PC-3 (cell line): ENCODE data around the gene MAGI2. TPM values are rescaled to one million over a fixed set of nuclear protein-coding genes. Genes with fewer than 3 reads are reported as not detected.

Experiments
- ATAC-seq: fragments of 200-7000 bp; cut with Tn5 transposase; 2 replicates; pipeline ENCODE4 v1.9.1; 2020; ENCODE audit warnings: mild to moderate bottlenecking, moderate library complexity
- BruUV-seq: library from RNA; stranded (reverse); fragments of 400-500 nt; replicated peaks from 2 replicates; lab custom pipeline; 2021; lab: Mats Ljungman, UMichigan
- CTCF ChIA-PET: fragments of 300-600 bp; sonication (Branson Sonifier 250); formaldehyde crosslinking; loops from one replicate; lab custom pipeline; 2022; ENCODE audit warnings: antibody characterized with exemption; lab: Charles Lee
- POLR2A ChIA-PET: fragments of 300-600 bp; sonication (Branson Sonifier 250); formaldehyde crosslinking; loops from one replicate; lab custom pipeline; 2022; ENCODE audit warnings: antibody characterized with exemption; ENCODE audit not compliant: unreplicated experiment; lab: Charles Lee
- DNase-seq: peaks from one replicate; pipeline ENCODE4 v3.0.0-alpha.2; 2015
- H2AFZ ChIP-seq: fragments of 300-600 bp; sonication (generic); 2 replicates; pipeline ENCODE4 v1.6.0; 2016; ENCODE audit warnings: antibody characterized with exemption, low read length
- H3F3A ChIP-seq: fragments of 300-600 bp; sonication (generic); one replicate; pipeline ENCODE4 v1.6.0; 2017; ENCODE audit warnings: antibody characterized with exemption, low read length, control low read depth, mild to moderate bottlenecking; ENCODE audit not compliant: unreplicated experiment
- H3K27ac ChIP-seq: fragments of 300-600 bp; sonication (generic); 2 replicates; pipeline ENCODE4 v1.5.1; 2016; ENCODE audit warnings: mild to moderate bottlenecking, low read length
- H3K27me3 ChIP-seq: fragments of 300-600 bp; sonication (generic); 2 replicates; pipeline ENCODE4 v1.6.1; 2016; ENCODE audit warnings: low read length, mixed read lengths
- H3K36me3 ChIP-seq: fragments of 300-600 bp; sonication (generic); 2 replicates; pipeline ENCODE4 v1.6.1; 2016; ENCODE audit warnings: low read depth, mixed run types, low read length, mixed read lengths
- H3K4me1 ChIP-seq: fragments of 300-600 bp; sonication (generic); 2 replicates; pipeline ENCODE4 v1.5.1; 2016; ENCODE audit warnings: low read length; ENCODE audit not compliant: insufficient read depth
- H3K4me2 ChIP-seq: fragments of 300-600 bp; sonication (generic); 2 replicates; pipeline ENCODE4 v1.6.0; 2016; ENCODE audit warnings: low read length
- H3K4me3 ChIP-seq: fragments of 300-600 bp; sonication (generic); 2 replicates; pipeline ENCODE4 v1.5.1; 2016; ENCODE audit warnings: mild to moderate bottlenecking, low read length, mixed read lengths
- H3K79me2 ChIP-seq: fragments of 300-600 bp; sonication (generic); 2 replicates; pipeline ENCODE4 v1.6.1; 2017; ENCODE audit warnings: low read length, mixed read lengths
- H3K9ac ChIP-seq: fragments of 300-600 bp; sonication (generic); 2 replicates; pipeline ENCODE4 v1.6.0; 2016; ENCODE audit warnings: mild to moderate bottlenecking, low read length
- H3K9me2 ChIP-seq: fragments of 300-600 bp; sonication (generic); replicated peaks from 2 replicates; pipeline ENCODE4 v1.6.1; 2016; ENCODE audit warnings: mixed run types, low read length, mixed read lengths
- H3K9me3 ChIP-seq: fragments of 300-600 bp; sonication (generic); 2 replicates; pipeline ENCODE4 v1.6.1; 2016; ENCODE audit warnings: low read length, mixed read lengths
- H4K20me1 ChIP-seq: fragments of 300-600 bp; sonication (generic); 2 replicates; pipeline ENCODE4 v1.6.1; 2016; ENCODE audit warnings: low read length, mixed read lengths
- EZH2 ChIP-seq: fragments of 300-600 bp; sonication (generic); IDR thresholded peaks from one replicate; pipeline ENCODE4 v1.6.1; 2017; ENCODE audit warnings: antibody characterized with exemption, mild to moderate bottlenecking, low read length; ENCODE audit not compliant: unreplicated experiment
- EZH2phosphoT487 ChIP-seq: fragments of 300-600 bp; sonication (generic); IDR thresholded peaks from 2 replicates; pipeline ENCODE4 v1.6.1; 2018; ENCODE audit warnings: mild to moderate bottlenecking, antibody characterized with exemption, low read length, borderline replicate concordance
- intact Hi-C: fragments of 100-400 bp; cut with micrococcal nuclease; formaldehyde crosslinking; loops from 2 replicates; pipeline ENCODE4 v1.9.0; 2023
- total RNA-seq: library from RNA; depleted of rRNA; stranded (reverse); fragments of >200 nt; gene quantifications from 2 replicates; pipeline ENCODE4 v1.2.3, GENCODE V29; 2014
- TF ChIP-seq, protein P1 (sequence below): fragments of 300-600 bp; sonication (generic); conservative IDR thresholded peaks from 2 replicates; pipeline ENCODE4 v1.5.1; 2017; ENCODE audit warnings: antibody characterized with exemption, low read depth, mild to moderate bottlenecking, low read length

MAGI2 gene
- total RNA-seq, 1 experiment from 2014 or later, result not detected

DNA sequence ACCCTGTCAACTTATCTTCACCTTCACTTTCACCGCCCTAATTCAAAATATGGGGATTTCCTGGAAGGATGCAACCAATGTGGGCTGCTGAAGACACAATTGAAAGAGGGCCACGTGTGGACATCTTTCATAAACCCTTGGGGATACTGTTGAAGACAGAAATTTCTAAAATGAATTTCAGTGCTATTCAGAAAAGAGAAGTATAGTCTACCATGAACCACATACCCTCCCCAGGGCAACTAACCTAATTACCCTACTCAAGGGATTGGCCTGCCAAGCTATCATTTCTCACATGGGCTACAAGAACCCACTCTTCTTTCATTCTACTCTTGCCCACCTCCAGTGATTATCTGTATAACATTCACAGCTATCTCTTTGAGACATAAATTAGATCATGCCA lies 1428.9 kb downstream of the MAGI2 start:
- Histone ChIP-seq H3K9me2 (no peaks in the 10 kb centered on the region), H4K20me1 (no peaks in the 10 kb centered on the region), H3K9me3 (no peaks in the 10 kb centered on the region), H3K36me3 (no peaks in the 10 kb centered on the region), H3K79me2 (no peaks in the 10 kb centered on the region), H3K4me2 (no peak overlapping the region), H3K4me1 (peaks cover 4% of the 10 kb centered on the region; the same call in 1 of the 2 replicates), H3F3A (no peaks in the 10 kb centered on the region), H3K27ac (no peak overlapping the region), H3K4me3 (no peak overlapping the region), H3K9ac (no peak overlapping the region), H3K27me3 (peaks cover 72% of the 10 kb centered on the region), H2AFZ (no peak overlapping the region)
- CTCF ChIA-PET, result no interaction called here
- intact Hi-C loops, result loop anchor here (5.0 to 10.0 kb wide), 3 partner anchors 110 to 900 kb away; no protein-coding TSS in a partner anchor
- ATAC-seq, result no peak
- BruUV-seq, result no TSS peak
- POLR2A ChIA-PET, result no interaction called here
- no peak for DNase-seq
- TF ChIP-seq, protein P1, sequence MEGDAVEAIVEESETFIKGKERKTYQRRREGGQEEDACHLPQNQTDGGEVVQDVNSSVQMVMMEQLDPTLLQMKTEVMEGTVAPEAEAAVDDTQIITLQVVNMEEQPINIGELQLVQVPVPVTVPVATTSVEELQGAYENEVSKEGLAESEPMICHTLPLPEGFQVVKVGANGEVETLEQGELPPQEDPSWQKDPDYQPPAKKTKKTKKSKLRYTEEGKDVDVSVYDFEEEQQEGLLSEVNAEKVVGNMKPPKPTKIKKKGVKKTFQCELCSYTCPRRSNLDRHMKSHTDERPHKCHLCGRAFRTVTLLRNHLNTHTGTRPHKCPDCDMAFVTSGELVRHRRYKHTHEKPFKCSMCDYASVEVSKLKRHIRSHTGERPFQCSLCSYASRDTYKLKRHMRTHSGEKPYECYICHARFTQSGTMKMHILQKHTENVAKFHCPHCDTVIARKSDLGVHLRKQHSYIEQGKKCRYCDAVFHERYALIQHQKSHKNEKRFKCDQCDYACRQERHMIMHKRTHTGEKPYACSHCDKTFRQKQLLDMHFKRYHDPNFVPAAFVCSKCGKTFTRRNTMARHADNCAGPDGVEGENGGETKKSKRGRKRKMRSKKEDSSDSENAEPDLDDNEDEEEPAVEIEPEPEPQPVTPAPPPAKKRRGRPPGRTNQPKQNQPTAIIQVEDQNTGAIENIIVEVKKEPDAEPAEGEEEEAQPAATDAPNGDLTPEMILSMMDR, result no peak
- no peak for TF ChIP-seq EZH2phosphoT487
- no peak for TF ChIP-seq EZH2

DNA sequence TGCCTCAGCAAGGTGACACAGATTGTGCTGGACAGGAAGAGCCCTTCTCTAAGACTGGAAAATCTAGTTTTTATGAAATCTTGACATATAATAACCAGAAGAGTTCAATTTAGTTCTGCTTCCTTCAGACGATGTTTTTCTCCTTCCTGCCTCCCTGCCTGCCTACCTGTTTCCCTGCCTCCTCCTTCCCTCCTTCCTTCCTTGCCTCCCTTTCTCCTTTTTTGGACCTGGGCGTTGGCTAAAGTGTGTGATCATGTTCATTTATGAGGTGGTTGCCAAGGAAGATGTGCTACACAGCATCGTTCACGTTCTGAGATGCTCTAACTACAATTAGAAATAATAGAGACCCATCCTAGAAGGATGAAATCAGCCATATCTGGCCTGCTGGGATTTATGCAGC lies 1430.3 kb downstream of the MAGI2 start:
- Histone ChIP-seq H3K9me2 (no peaks in the 10 kb centered on the region), H3K27me3 (peaks cover 69% of the 10 kb centered on the region), H3F3A (no peaks in the 10 kb centered on the region), H3K4me2 (no peak overlapping the region), H3K9me3 (no peaks in the 10 kb centered on the region), H3K4me1 (peaks cover 8% of the 10 kb centered on the region), H3K4me3 (no peak overlapping the region), H3K36me3 (no peaks in the 10 kb centered on the region), H3K27ac (no peak overlapping the region), H3K79me2 (no peaks in the 10 kb centered on the region), H2AFZ (no peak overlapping the region), H3K9ac (no peak overlapping the region), H4K20me1 (no peaks in the 10 kb centered on the region)
- ChIA-PET CTCF (no interaction called here), POLR2A (no interaction called here)
- DNase-seq, result no peak
- ATAC-seq, result no peak
- BruUV-seq, result no TSS peak
- intact Hi-C loops, result loop anchor here (5.0 to 10.0 kb wide), 3 partner anchors 112 to 902 kb away; no protein-coding TSS in a partner anchor
- TF ChIP-seq, protein P1, result no peak
- TF ChIP-seq EZH2phosphoT487 (no peak), EZH2 (no peak)

- intact Hi-C loops, result loop anchor here (5.0 to 10.0 kb wide), 3 partner anchors 113 to 903 kb away; no protein-coding TSS in a partner anchor
- Histone ChIP-seq H3K9ac (no peak overlapping the region), H4K20me1 (no peaks in the 10 kb centered on the region), H3K4me3 (no peak overlapping the region), H3K9me2 (no peaks in the 10 kb centered on the region), H3K4me1 (peaks cover 8% of the 10 kb centered on the region), H2AFZ (no peak overlapping the region), H3K9me3 (no peaks in the 10 kb centered on the region), H3F3A (no peaks in the 10 kb centered on the region), H3K36me3 (no peaks in the 10 kb centered on the region), H3K4me2 (no peak overlapping the region), H3K79me2 (no peaks in the 10 kb centered on the region), H3K27me3 (peaks cover 73% of the 10 kb centered on the region), H3K27ac (no peak overlapping the region)
- TF ChIP-seq EZH2 (no peak), EZH2phosphoT487 (no peak)
- TF ChIP-seq, protein P1, result no peak
- CTCF ChIA-PET, result no interaction called here
- ATAC-seq (no peak), DNase-seq (no peak)
- no TSS peak for BruUV-seq
- POLR2A ChIA-PET, result no interaction called here
These were observed 1431.3 kb downstream of the MAGI2 start for GRCh38 chr7:78022165-78022564.
